Endothelial cell of umbilical vein (primary cell): ENCODE measurements around the gene MYRFL. TPM values are rescaled to one million over a fixed set of nuclear protein-coding genes. Genes with fewer than 3 reads are reported as not detected.

Experiments
- BruUV-seq: library from RNA; stranded (reverse); fragments of 400-500 nt; replicated peaks from 2 replicates; lab custom pipeline; 2021; lab: Mats Ljungman, UMichigan
- CTCF ChIA-PET: fragments of 300-600, 350-600 bp; sonication (Branson Sonifier 250); formaldehyde crosslinking; loops from one replicate; lab custom pipeline; 2021; ENCODE audit warnings: antibody characterized with exemption, inconsistent platforms; lab: Charles Lee
- POLR2A ChIA-PET: fragments of 300-600, 350-600 bp; sonication (Branson Sonifier 250); formaldehyde crosslinking; loops from one replicate; lab custom pipeline; 2021; ENCODE audit warnings: antibody characterized with exemption, inconsistent platforms; lab: Charles Lee
- DNase-seq: peaks from one replicate; pipeline ENCODE4 v3.0.0-alpha.2; 2011; ENCODE audit warnings: low read depth, low spot score
- FAIRE-seq: peaks from 2 replicates; lab custom pipeline; 2011; peaks lifted over from hg19 to GRCh38; lab: Jason Lieb, UNC
- H2AFZ ChIP-seq: 2 replicates; pipeline ENCODE4 v1.6.0; 2012; ENCODE audit warnings: low read depth, low read length, control low read depth, inconsistent platforms
- H3K27ac ChIP-seq: 2 replicates; pipeline ENCODE4 v1.5.1; 2011; ENCODE audit warnings: low read depth, mild to moderate bottlenecking, control low read depth, low read length, moderate library complexity; ENCODE audit not compliant: insufficient read depth
- H3K27me3 ChIP-seq, 2 experiments: 2 replicates each; pipeline versions ENCODE4 v1.6.0 to v1.6.1; 2011; ENCODE audit warnings: low read length in 2 of 2, mixed read lengths in 1 of 2; ENCODE audit not compliant: control insufficient read depth in 2 of 2, insufficient read depth in 2 of 2
- H3K36me3 ChIP-seq, 2 experiments: 2 replicates in 1 of 2; 3 replicates in 1 of 2; pipeline ENCODE4 v1.5.1; 2011; ENCODE audit warnings: low read length in 2 of 2, mild to moderate bottlenecking in 1 of 2, moderate library complexity in 1 of 2; ENCODE audit not compliant: control insufficient read depth in 2 of 2, insufficient read depth in 2 of 2; ENCODE audit errors: extremely low read depth in 1 of 2
- H3K4me1 ChIP-seq: 3 replicates; pipeline ENCODE4 v1.5.1; 2011; ENCODE audit warnings: mild to moderate bottlenecking, low read length; ENCODE audit not compliant: control insufficient read depth, insufficient read depth; ENCODE audit errors: extremely low read depth
- H3K4me2 ChIP-seq: 2 replicates; pipeline ENCODE4 v1.6.1; 2011; ENCODE audit warnings: low read length, control low read depth, mixed read lengths; ENCODE audit not compliant: insufficient read depth
- H3K4me3 ChIP-seq, 3 experiments: fragments of 200-600 bp in 1 of 3; sonication (generic), shearing (Covaris generic) in 1 of 3; replicated peaks in 1 of 3; 2 replicates each; pipeline ENCODE4 v1.5.1; 2011 to 2016; ENCODE audit warnings: control low read depth in 3 of 3, low read length in 3 of 3, mild to moderate bottlenecking in 2 of 3, inconsistent platforms in 1 of 3, low read depth in 1 of 3, moderate library complexity in 1 of 3; ENCODE audit not compliant: insufficient read depth in 1 of 3
- H3K79me2 ChIP-seq: 2 replicates; pipeline ENCODE4 v1.6.0; 2012; ENCODE audit warnings: low read length, inconsistent platforms; ENCODE audit not compliant: control insufficient read depth, insufficient read depth
- H3K9ac ChIP-seq: replicated peaks from 2 replicates; pipeline ENCODE3; 2011; ENCODE audit warnings: low read length, control low read depth; ENCODE audit not compliant: insufficient read depth; ENCODE audit errors: extremely low read depth
- H3K9me1 ChIP-seq: replicated peaks from 3 replicates; pipeline ENCODE4 v1.6.0; 2011; ENCODE audit warnings: mild to moderate bottlenecking, low read length; ENCODE audit not compliant: control insufficient read depth, insufficient read depth; ENCODE audit errors: extremely low read depth
- H3K9me3 ChIP-seq: replicated peaks from 2 replicates; pipeline ENCODE4 v1.5.1; 2012; ENCODE audit warnings: low read length, inconsistent platforms; ENCODE audit not compliant: control insufficient read depth, insufficient read depth
- H4K20me1 ChIP-seq: replicated peaks from 2 replicates; pipeline ENCODE3; 2011; ENCODE audit warnings: mild to moderate bottlenecking, low read length; ENCODE audit not compliant: control insufficient read depth, insufficient read depth; ENCODE audit errors: extremely low read depth
- EZH2 ChIP-seq: IDR thresholded peaks from 2 replicates; pipeline ENCODE4 v1.6.1; 2012; ENCODE audit warnings: borderline replicate concordance, low read depth, mild to moderate bottlenecking, moderate library complexity, low read length, inconsistent platforms; ENCODE audit not compliant: severe bottlenecking
- FOS ChIP-seq: IDR thresholded peaks from 2 replicates; pipeline ENCODE4 v1.6.1; 2011; ENCODE audit warnings: mild to moderate bottlenecking, low read length, moderate library complexity, borderline replicate concordance; ENCODE audit not compliant: insufficient read depth
- GATA2 ChIP-seq: IDR thresholded peaks from 2 replicates; pipeline ENCODE4 v1.7.0; 2011; ENCODE audit warnings: low read depth, mild to moderate bottlenecking, moderate library complexity, mixed read lengths, low read length; ENCODE audit not compliant: insufficient read length, insufficient read depth
- JUN ChIP-seq: IDR thresholded peaks from 2 replicates; pipeline ENCODE4 v1.6.1; 2011; ENCODE audit warnings: borderline replicate concordance, low read depth; ENCODE audit not compliant: insufficient read length, insufficient read depth
- MYC ChIP-seq: IDR thresholded peaks from one replicate; pipeline ENCODE4 v1.6.1; 2011; ENCODE audit warnings: mild to moderate bottlenecking, low read depth, low read length
- POLR2A ChIP-seq: IDR thresholded peaks from 2 replicates; pipeline ENCODE4 v1.6.1; 2012; ENCODE audit warnings: low read depth, mild to moderate bottlenecking, control low read depth, low read length
- POLR2AphosphoS5 ChIP-seq: IDR thresholded peaks from 2 replicates; pipeline ENCODE4 v1.6.1; 2012; ENCODE audit warnings: low read depth, mild to moderate bottlenecking, control low read depth, low read length, moderate library complexity; ENCODE audit not compliant: insufficient read depth
- dilution Hi-C: fragments of 300-500 bp; cut with MboI; formaldehyde crosslinking; loops from one replicate; pipeline ENCODE4 v1.15.0; 2019; ENCODE audit warnings: low sequenced_read_pairs; ENCODE audit not compliant: extremely low pct_ligation_motif_present
- intact Hi-C: fragments of 100-400 bp; cut with micrococcal nuclease; formaldehyde crosslinking; loops from one replicate; pipeline ENCODE4 v1.10.0; 2022
- polyA plus RNA-seq, 4 experiments: library from polyadenylated mRNA; depleted of rRNA in 3 of 4; stranded (reverse) in 3 of 4; unstranded in 1 of 4; fragments of >200 nt; gene quantifications; 2 replicates each; pipeline versions ENCODE4 v1.2.1 to v1.2.3, GENCODE V29; 2011 to 2012; ENCODE audit warnings: missing spikeins in 1 of 4
- total RNA-seq: library from RNA; stranded (reverse); gene quantifications from 2 replicates; pipeline ENCODE4 v1.2.3, GENCODE V29; 2021
- TF ChIP-seq, protein P1 (sequence below), 2 donors: IDR thresholded peaks; 1 replicate in 1 of 2; 2 replicates in 1 of 2; pipeline ENCODE4 v1.5.1; 2011; ENCODE audit warnings: low read length in 2 of 2, mild to moderate bottlenecking in 2 of 2, moderate library complexity in 2 of 2, control low read depth in 1 of 2, inconsistent platforms in 1 of 2, low read depth in 1 of 2; ENCODE audit not compliant: insufficient read depth in 1 of 2; ENCODE audit errors: extremely low read depth in 1 of 2
- TF ChIP-seq, protein P2 (sequence below): IDR thresholded peaks from 2 replicates; pipeline ENCODE4 v1.6.1; 2011; ENCODE audit not compliant: insufficient read depth, insufficient read length

MYRFL gene
- total and polyA plus RNA-seq, 2 donors (not counting 3 experiments of a cell fraction or from before 2014, with no cell fraction given): not detected

DNA sequence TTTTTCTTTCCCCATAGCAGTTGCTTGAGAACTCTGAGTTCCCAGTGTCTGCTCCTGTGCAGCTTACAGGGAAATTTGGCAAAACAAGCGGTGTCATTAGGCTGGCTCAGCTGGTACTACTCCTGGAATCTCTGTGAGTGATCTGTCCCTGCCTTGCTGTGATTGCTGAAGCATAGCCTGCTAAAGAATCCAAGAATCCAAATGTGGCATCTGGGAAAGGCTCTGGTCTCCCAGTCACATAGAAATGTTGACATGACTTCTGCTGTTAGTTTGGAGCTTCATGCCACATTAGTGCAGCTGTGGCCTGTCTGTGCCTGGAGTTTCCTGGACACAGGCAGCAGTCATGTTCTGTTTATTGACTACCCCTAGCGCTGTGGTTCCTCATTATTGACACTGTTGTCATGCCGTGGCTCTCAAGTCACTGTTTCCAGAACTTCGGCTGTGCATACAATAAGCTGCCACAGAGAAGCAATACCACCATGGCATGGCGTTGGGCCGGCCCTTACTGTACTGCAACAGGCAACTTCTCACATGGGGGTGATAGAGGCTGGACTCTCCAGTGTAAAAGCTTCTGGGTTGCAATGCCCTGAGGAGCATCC is 166.8 kb downstream of the MYRFL start:
- FAIRE-seq (no peak), DNase-seq (no peak)
- CTCF ChIA-PET: interaction anchor here (1.4 kb wide), 1 partner anchor 9 kb away, joined by 4 read pairs; no protein-coding TSS in a partner anchor
- POLR2A ChIA-PET: no interaction called here
- no peaks in the 10 kb centered on the region for H4K20me1 ChIP-seq
- H3K4me2 ChIP-seq: no peak overlapping the region
- no peaks in the 10 kb centered on the region for H3K79me2 ChIP-seq
- H3K4me1 ChIP-seq: peaks cover 20% of the 10 kb centered on the region
- no peaks in the 10 kb centered on the region for H3K9me1 ChIP-seq
- H2AFZ ChIP-seq: no peak overlapping the region
- H3K9me3 ChIP-seq: no peaks in the 10 kb centered on the region
- TF ChIP-seq FOS: no peak
- TF ChIP-seq POLR2A: no peak
- TF ChIP-seq POLR2AphosphoS5: no peak
- TF ChIP-seq JUN: no peak
- TF ChIP-seq MYC: no peak
- TF ChIP-seq, protein P1, sequence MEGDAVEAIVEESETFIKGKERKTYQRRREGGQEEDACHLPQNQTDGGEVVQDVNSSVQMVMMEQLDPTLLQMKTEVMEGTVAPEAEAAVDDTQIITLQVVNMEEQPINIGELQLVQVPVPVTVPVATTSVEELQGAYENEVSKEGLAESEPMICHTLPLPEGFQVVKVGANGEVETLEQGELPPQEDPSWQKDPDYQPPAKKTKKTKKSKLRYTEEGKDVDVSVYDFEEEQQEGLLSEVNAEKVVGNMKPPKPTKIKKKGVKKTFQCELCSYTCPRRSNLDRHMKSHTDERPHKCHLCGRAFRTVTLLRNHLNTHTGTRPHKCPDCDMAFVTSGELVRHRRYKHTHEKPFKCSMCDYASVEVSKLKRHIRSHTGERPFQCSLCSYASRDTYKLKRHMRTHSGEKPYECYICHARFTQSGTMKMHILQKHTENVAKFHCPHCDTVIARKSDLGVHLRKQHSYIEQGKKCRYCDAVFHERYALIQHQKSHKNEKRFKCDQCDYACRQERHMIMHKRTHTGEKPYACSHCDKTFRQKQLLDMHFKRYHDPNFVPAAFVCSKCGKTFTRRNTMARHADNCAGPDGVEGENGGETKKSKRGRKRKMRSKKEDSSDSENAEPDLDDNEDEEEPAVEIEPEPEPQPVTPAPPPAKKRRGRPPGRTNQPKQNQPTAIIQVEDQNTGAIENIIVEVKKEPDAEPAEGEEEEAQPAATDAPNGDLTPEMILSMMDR (IDR thresholded peaks at IDR 0.05; ENCODE audit: extremely low read depth in 1 of 2, insufficient read depth in 1 of 2, low read depth in 1 of 2, low read length in 2 of 2): no peak
- TF ChIP-seq, protein P2, sequence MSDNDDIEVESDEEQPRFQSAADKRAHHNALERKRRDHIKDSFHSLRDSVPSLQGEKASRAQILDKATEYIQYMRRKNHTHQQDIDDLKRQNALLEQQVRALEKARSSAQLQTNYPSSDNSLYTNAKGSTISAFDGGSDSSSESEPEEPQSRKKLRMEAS: no peak
- TF ChIP-seq EZH2: no peak
- TF ChIP-seq GATA2: no peak
- BruUV-seq: no TSS peak
- intact Hi-C loops (no loop called here), dilution Hi-C loops (no loop called here)
- no peaks in the 10 kb centered on the region for H3K36me3 ChIP-seq
- H3K9ac ChIP-seq: no peak overlapping the region
- no peaks in the 10 kb centered on the region for H3K27me3 ChIP-seq
- no peak overlapping the region for H3K4me3 ChIP-seq
- no peak overlapping the region for H3K27ac ChIP-seq
